Left ventricle myocardium inferior (tissue), 1 donor: Measurements from ENCODE around the gene SLC5A5. TPM values are rescaled to one million over a fixed set of nuclear protein-coding genes. Genes with fewer than 3 reads are reported as not detected.

Experiments used
- DNase-seq: peaks from one replicate; pipeline ENCODE4 v3.0.0-alpha.2; 2020
- H3K27ac ChIP-seq: fragments of 200-600 bp; replicated peaks from 2 replicates; pipeline ENCODE4 v1.8.0; 2021
- H3K27me3 ChIP-seq: fragments of 200-600 bp; 2 replicates; pipeline ENCODE4 v1.8.0; 2021; ENCODE audit warnings: low read depth
- H3K36me3 ChIP-seq: fragments of 200-600 bp; 2 replicates; pipeline ENCODE4 v1.8.0; 2021
- H3K4me1 ChIP-seq: fragments of 200-600 bp; 2 replicates; pipeline ENCODE4 v1.8.0; 2021
- H3K4me3 ChIP-seq: fragments of 200-600 bp; 2 replicates; pipeline ENCODE4 v1.8.0; 2021; ENCODE audit warnings: mild to moderate bottlenecking, moderate library complexity
- H3K9me3 ChIP-seq: fragments of 200-600 bp; replicated peaks from 2 replicates; pipeline ENCODE4 v1.8.0; 2021
- CTCF ChIP-seq: fragments of 200-600 bp; IDR thresholded peaks from 2 replicates; pipeline ENCODE4 v1.8.0; 2021; ENCODE audit warnings: antibody characterized with exemption, mild to moderate bottlenecking, borderline replicate concordance
- intact Hi-C: fragments of 100-400 bp; cut with micrococcal nuclease; formaldehyde crosslinking; loops from one replicate; pipeline ENCODE4 v1.11.0; 2022
- total RNA-seq: library from RNA; stranded (reverse); fragmentation: NEBNext Ultra II Directional; extraction: Animal tissue kit (Norgen Biotek cat#: 25700); gene quantifications from one replicate; pipeline ENCODE4 v1.2.1, GENCODE V29; 2021
- donor health status: DM: no; HTN: yes; CAD: no; lungs with severe emphysema.

Gene SLC5A5
- total RNA-seq, 1 donor from 2014 or later: not detected

- intact Hi-C loops: no loop called here
- Histone ChIP-seq H3K27me3 (peaks cover 94% of the 10 kb centered on the region), H3K4me1 (peaks cover 15% of the 10 kb centered on the region), H3K27ac (no peak overlapping the region), H3K9me3 (no peaks in the 10 kb centered on the region), H3K4me3 (no peak overlapping the region), H3K36me3 (no peaks in the 10 kb centered on the region)
- no peak for DNase-seq
- no peak for TF ChIP-seq CTCF
Observed at GRCh38 chr19:17837972-17838371, 33.8 kb upstream of the SLC5A5 start.

- Histone ChIP-seq H3K27me3 (peaks cover 92% of the 10 kb centered on the region), H3K36me3 (no peaks in the 10 kb centered on the region)
- no peak for TF ChIP-seq CTCF
Observed at GRCh38 chr19:17840019-17840418, 31.7 kb upstream of the SLC5A5 start.

DNA sequence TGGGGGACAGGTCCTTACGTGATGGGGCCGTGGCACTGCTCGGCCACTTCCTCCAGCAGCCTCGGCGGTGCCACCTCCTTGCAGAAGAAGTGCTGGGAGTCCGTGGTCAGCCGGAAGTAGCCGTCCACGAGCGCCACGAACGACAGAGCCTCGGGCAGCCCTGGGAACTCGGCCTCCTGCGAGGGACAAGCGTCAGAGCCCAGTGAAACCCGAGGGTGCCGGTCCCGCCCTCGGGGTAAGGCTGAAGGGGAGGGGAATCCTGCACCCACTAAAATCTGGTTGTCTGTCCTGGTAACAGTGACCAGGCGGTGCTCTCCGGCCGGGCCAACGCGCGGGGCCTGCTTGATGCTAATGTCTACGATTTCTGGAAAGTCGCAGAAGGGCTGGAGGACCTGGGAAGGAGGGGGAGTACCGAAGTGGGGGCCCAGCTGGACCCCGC is 30.4 kb upstream of the SLC5A5 start:
- no peak for DNase-seq
- intact Hi-C loops: no loop called here
- no peaks in the 10 kb centered on the region for H3K36me3 ChIP-seq
- H3K4me1 ChIP-seq: peaks cover 15% of the 10 kb centered on the region
- H3K4me3 ChIP-seq: peak overlapping the region; percentile 51
- H3K27ac ChIP-seq: no peak overlapping the region
- H3K9me3 ChIP-seq: no peaks in the 10 kb centered on the region
- TF ChIP-seq CTCF: no peak
- peaks cover 93% of the 10 kb centered on the region for H3K27me3 ChIP-seq

More at GRCh38 chr19:17840019-17840418, 31.7 kb upstream of the SLC5A5 start:
- DNase-seq: no peak
- peaks cover 15% of the 10 kb centered on the region for H3K4me1 ChIP-seq
- H3K4me3 ChIP-seq: no peak overlapping the region
- intact Hi-C loops: no loop called here
- no peak overlapping the region for H3K27ac ChIP-seq
- H3K9me3 ChIP-seq: no peaks in the 10 kb centered on the region

DNA sequence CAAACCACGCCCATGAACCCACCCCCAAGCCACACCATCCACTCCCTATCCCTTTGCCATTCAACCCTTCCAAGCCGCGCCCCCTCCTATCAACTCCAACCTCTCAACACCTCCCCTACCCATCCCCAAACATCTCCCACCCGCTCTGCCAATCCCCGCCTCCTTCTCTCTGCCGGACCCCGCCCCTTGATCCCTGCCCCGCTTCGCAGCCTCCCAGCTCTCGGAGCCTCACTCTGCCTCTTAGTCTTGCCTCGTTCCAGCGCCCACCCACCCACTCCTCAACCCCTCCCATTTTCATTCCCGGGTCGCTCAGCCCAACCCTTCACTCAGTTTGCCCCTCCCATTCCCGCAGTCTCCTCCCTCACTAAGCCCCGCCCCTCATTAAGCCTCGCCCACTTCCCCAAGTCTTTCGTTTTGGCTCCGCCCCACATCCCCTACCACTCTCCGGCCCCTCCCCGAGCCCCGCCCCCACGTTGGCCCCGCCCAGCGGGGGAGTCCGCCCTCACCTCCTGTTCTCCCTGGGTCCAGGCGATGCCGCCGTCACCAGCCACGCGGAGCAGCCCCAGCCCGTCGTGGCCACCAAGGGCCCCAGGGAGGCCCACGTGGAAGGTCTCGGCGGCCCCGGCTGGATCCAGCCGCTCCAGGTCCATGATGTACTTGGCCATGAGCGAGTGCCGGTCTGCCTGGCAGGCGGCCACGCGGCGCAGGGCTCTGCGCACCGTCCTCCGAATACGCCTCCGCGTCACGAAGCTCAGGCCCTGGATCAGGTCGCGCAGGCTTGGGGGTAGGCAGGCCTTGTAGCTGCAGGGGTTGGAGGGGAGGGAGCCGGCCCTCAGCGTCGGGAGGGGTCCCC is 29.7 kb upstream of the SLC5A5 start:
- Histone ChIP-seq H3K9me3 (no peaks in the 10 kb centered on the region), H3K4me1 (peaks cover 15% of the 10 kb centered on the region), H3K36me3 (no peaks in the 10 kb centered on the region), H3K4me3 (peak overlapping the region; percentile 51), H3K27ac (no peak overlapping the region), H3K27me3 (peaks cover 98% of the 10 kb centered on the region)
- TF ChIP-seq CTCF: no peak
- DNase-seq: peak; percentile 72
- intact Hi-C loops: no loop called here

- no peak for TF ChIP-seq CTCF
- H3K36me3 ChIP-seq: no peaks in the 10 kb centered on the region
- peaks cover 98% of the 10 kb centered on the region for H3K27me3 ChIP-seq
- peak overlapping the region; percentile 51 for H3K4me3 ChIP-seq
- no peaks in the 10 kb centered on the region for H3K9me3 ChIP-seq
- H3K27ac ChIP-seq: no peak overlapping the region
- H3K4me1 ChIP-seq: peaks cover 20% of the 10 kb centered on the region
- DNase-seq: no peak
- intact Hi-C loops: no loop called here
Observed at GRCh38 chr19:17842663-17843291, 29.0 kb upstream of the SLC5A5 start.
